Ectodermal cell (in vitro differentiated cells): ENCODE results near the gene SMR3B.

Source experiments
- H3K27ac ChIP-seq: 2 replicates; pipeline ENCODE4 v1.7.0; 2013; ENCODE audit warnings: mild to moderate bottlenecking, low read depth, low read length; ENCODE audit not compliant: insufficient read depth, poor library complexity, severe bottlenecking
- H3K27me3 ChIP-seq: 2 replicates; pipeline ENCODE4 v1.7.0; 2013; ENCODE audit warnings: mild to moderate bottlenecking, low read length; ENCODE audit not compliant: insufficient read depth, control insufficient read depth, poor library complexity, severe bottlenecking
- H3K36me3 ChIP-seq: one replicate; pipeline ENCODE4 v1.7.0; 2013; ENCODE audit warnings: low read length; ENCODE audit not compliant: control insufficient read depth, insufficient read depth
- H3K4me1 ChIP-seq: one replicate; pipeline ENCODE4 v1.7.0; 2013; ENCODE audit warnings: low read length; ENCODE audit not compliant: control insufficient read depth, insufficient read depth
- H3K4me3 ChIP-seq: 2 replicates; pipeline ENCODE4 v1.7.0; 2013; ENCODE audit warnings: low read depth, low read length, control low read depth; ENCODE audit not compliant: insufficient read depth
- H3K9me3 ChIP-seq: 2 replicates; pipeline ENCODE4 v1.7.0; 2013; ENCODE audit warnings: mild to moderate bottlenecking, low read length, moderate library complexity; ENCODE audit not compliant: control insufficient read depth
- WGBS, 2 experiments: methylation state at CpG; one replicate each; pipeline ENCODE4 v1.1.7; 2013; ENCODE audit warnings: missing lambda C conversion rate in 2 of 2; 5-methylcytosine and 5-hydroxymethylcytosine counted together

SMR3B gene

DNA sequence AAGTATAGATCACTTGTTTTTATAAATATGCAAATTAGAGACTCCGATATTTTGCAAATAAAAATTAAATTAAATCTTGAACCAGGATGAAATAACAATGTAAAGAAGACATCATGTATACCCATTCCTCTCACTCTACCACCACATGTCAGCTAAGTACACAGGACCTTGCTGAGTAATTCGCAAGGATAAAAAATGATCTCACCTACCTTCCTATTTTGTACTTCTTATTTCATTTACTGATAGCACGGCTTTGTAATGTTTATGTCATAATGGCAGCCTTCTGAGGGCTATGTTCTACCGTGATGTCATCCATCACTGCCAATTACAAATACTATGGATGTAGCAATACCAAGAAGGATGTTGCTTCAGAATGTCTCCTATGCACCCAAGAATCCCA is 10.9 kb upstream of the SMR3B start:
- Histone ChIP-seq H3K27ac (no peak overlapping the region), H3K4me3 (no peak overlapping the region), H3K9me3 (no peaks in the 10 kb centered on the region), H3K27me3 (no peaks in the 10 kb centered on the region), H3K36me3 (no peaks in the 10 kb centered on the region), H3K4me1 (no peaks in the 10 kb centered on the region)
- WGBS, 2 experiments, result 90 to 99% methylated on average over 1 to 3 of the region's 4 CpGs

GRCh38 chr4:70372760-70373159 is 10.2 kb upstream of the SMR3B start:
- H3K4me3 ChIP-seq, result no peak overlapping the region
- H3K4me1 ChIP-seq, result no peaks in the 10 kb centered on the region
- H3K27ac ChIP-seq, result no peak overlapping the region
- 90 to 94% methylated on average over 3 of the region's 3 CpGs for WGBS, 2 experiments
- H3K36me3 ChIP-seq, result no peaks in the 10 kb centered on the region
- no peaks in the 10 kb centered on the region for H3K9me3 ChIP-seq
- no peaks in the 10 kb centered on the region for H3K27me3 ChIP-seq

- no peak overlapping the region for H3K27ac ChIP-seq
- no peaks in the 10 kb centered on the region for H3K36me3 ChIP-seq
- no peak overlapping the region for H3K4me3 ChIP-seq
- H3K9me3 ChIP-seq, result no peaks in the 10 kb centered on the region
- no peaks in the 10 kb centered on the region for H3K4me1 ChIP-seq
- 88 to 96% methylated on average over 3 of the region's 3 CpGs for WGBS, 2 experiments
- no peaks in the 10 kb centered on the region for H3K27me3 ChIP-seq
These were observed 2.4 kb upstream of the SMR3B start for GRCh38 chr4:70380578-70380977.

- no peaks in the 10 kb centered on the region for H3K9me3 ChIP-seq
- H3K4me3 ChIP-seq, result no peak overlapping the region
- H3K27ac ChIP-seq, result no peak overlapping the region
- WGBS, 2 experiments, result 85 to 100% methylated on average over 1 to 2 of the region's 2 CpGs
- no peaks in the 10 kb centered on the region for H3K4me1 ChIP-seq
- H3K27me3 ChIP-seq, result no peaks in the 10 kb centered on the region
- H3K36me3 ChIP-seq, result no peaks in the 10 kb centered on the region
These were observed 9.3 kb downstream of the SMR3B start for GRCh38 chr4:70392057-70392776.

DNA sequence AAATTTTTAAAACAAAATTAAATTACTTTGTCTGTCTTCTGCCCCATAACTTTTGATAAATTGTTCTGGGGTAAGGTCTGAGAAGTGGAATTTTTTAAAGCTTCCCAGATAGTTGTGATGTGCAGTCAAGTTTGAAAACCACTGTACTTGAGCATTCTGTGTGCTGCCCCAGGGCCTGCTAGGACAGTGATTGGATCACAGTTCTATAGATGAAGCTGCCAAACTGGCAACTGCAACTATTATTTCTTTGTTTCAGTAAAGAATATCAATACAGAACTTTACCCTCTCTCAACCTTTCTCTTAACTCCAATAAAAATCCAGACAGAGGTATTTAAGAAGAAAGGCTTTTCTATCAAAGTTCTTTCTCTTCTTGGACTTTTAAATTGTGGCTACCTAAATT is 14.6 kb downstream of the SMR3B start, which contains the start of gene OPRPN:
Gene OPRPN, plus strand, starts transcription at position 361 of the 400 bp plus-strand sequence. CDS start 1,346 bp downstream, outside the sequence.
- no peak within 1 kb of the TSS for H3K4me3 ChIP-seq
- H3K27me3 ChIP-seq, result no peaks in the 10 kb centered on the region
- H3K4me1 ChIP-seq, result no peaks in the 10 kb centered on the region
- no peaks in the 10 kb centered on the region for H3K36me3 ChIP-seq
- H3K9me3 ChIP-seq, result no peaks in the 10 kb centered on the region
- no peak within 1 kb of the TSS for H3K27ac ChIP-seq

GRCh38 chr4:70399319-70399718 is 16.4 kb downstream of the SMR3B start:
- no peaks in the 10 kb centered on the region for H3K9me3 ChIP-seq
- no peak overlapping the region for H3K27ac ChIP-seq
- 100% methylated on average over 1 of the region's 1 CpG for WGBS, 2 experiments
- H3K27me3 ChIP-seq, result no peaks in the 10 kb centered on the region
- no peaks in the 10 kb centered on the region for H3K36me3 ChIP-seq
- H3K4me3 ChIP-seq, result no peak overlapping the region
- H3K4me1 ChIP-seq, result no peaks in the 10 kb centered on the region

DNA sequence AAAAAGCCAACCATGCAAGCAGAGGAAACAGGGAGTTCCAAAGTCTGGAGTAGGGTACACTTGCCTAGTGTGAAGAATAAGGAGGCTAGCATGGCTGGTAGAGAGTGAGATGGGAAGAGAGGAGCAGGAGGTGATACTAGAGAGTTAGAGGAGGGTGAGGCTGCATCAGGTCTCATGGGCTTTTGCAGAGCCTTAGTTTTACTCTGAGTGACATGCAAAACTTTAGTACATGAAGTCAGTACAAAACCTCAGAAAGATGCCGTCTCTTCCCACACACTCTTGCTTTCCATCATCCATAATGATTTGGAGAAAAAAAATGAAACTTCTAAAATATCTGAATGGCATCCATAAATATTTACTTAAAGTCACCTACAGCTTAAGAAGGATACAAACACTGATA is 19.8 kb downstream of the SMR3B start:
- H3K9me3 ChIP-seq, result no peaks in the 10 kb centered on the region
- WGBS, 2 experiments, result 100% methylated on average over 1 of the region's 1 CpG
- H3K27ac ChIP-seq, result no peak overlapping the region
- no peak overlapping the region for H3K4me3 ChIP-seq
- H3K4me1 ChIP-seq, result no peaks in the 10 kb centered on the region
- H3K27me3 ChIP-seq, result no peaks in the 10 kb centered on the region
- no peaks in the 10 kb centered on the region for H3K36me3 ChIP-seq

- 84 to 91% methylated on average over 5 of the region's 6 CpGs for WGBS, 2 experiments
- H3K27ac ChIP-seq, result no peak overlapping the region
These were observed 22.8 kb downstream of the SMR3B start for GRCh38 chr4:70405765-70406164.

GRCh38 chr4:70425306-70425705 is 42.4 kb downstream of the SMR3B start:
- Histone ChIP-seq H3K27me3 (no peaks in the 10 kb centered on the region), H3K4me3 (no peak overlapping the region), H3K27ac (no peak overlapping the region), H3K4me1 (no peaks in the 10 kb centered on the region), H3K36me3 (no peaks in the 10 kb centered on the region), H3K9me3 (peaks cover 3% of the 10 kb centered on the region)
- 94 to 100% methylated on average over 1 of the region's 1 CpG for WGBS, 2 experiments

More at GRCh38 chr4:70405765-70406164, 22.8 kb downstream of the SMR3B start:
- Histone ChIP-seq H3K36me3 (no peaks in the 10 kb centered on the region), H3K9me3 (no peaks in the 10 kb centered on the region), H3K4me3 (no peak overlapping the region), H3K27me3 (no peaks in the 10 kb centered on the region), H3K4me1 (no peaks in the 10 kb centered on the region)

GRCh38 chr4:70426789-70427188 is 43.9 kb downstream of the SMR3B start:
- no peaks in the 10 kb centered on the region for H3K4me1 ChIP-seq
- H3K27me3 ChIP-seq, result no peaks in the 10 kb centered on the region
- H3K4me3 ChIP-seq, result no peak overlapping the region
- H3K36me3 ChIP-seq, result no peaks in the 10 kb centered on the region
- H3K27ac ChIP-seq, result no peak overlapping the region
- H3K9me3 ChIP-seq, result peaks cover 3% of the 10 kb centered on the region

- no peak overlapping the region for H3K4me3 ChIP-seq
- no peaks in the 10 kb centered on the region for H3K4me1 ChIP-seq
- H3K27me3 ChIP-seq, result no peaks in the 10 kb centered on the region
- 51% methylated on average over 7 of the region's 7 CpGs for WGBS, 2 experiments
- no peaks in the 10 kb centered on the region for H3K36me3 ChIP-seq
- no peaks in the 10 kb centered on the region for H3K9me3 ChIP-seq
- no peak overlapping the region for H3K27ac ChIP-seq
These were observed 54.3 kb downstream of the SMR3B start for GRCh38 chr4:70437197-70437596.
